Left forelimb (tissue), 1 donor: Measurements from ENCODE around the gene FRMD8.

Source experiments
- DNase-seq: peaks from one replicate; pipeline ENCODE4 v3.0.0-alpha.2; 2018; ENCODE audit warnings: low spot score

Gene FRMD8

GRCh38 chr11:65392899-65393298 is 6.5 kb downstream of the FRMD8 start:
- no peak for DNase-seq

DNA sequence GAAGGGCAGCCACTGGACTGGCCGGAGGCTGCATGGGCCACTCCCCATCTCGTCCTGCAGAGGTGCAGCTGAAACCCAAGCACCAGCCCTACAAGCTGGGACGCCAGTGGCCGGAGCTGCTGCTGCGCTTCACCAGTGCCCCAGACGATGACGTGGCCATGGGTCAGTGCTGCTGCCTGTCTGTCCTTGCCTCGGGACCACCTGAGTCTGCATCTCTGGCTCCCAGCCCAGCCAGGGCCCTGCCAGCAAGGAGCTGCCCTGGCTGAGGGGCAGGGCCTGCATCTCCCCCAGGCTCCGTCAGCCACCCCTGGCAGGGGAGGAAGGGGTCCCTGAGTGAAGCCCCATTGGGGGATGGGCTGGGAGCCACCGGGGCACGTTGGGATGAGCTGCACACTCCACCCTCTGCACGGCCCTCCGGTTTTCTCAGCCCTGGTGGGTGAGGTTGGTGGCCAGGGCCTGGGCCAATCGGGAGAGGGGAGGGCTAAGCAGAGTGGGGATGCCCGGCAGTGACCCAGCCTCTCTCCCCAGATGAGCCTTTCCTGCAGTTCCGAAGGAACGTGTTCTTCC is 7.2 kb downstream of the FRMD8 start:
- no peak for DNase-seq

- DNase-seq = no peak
Observed at GRCh38 chr11:65394125-65394536, 7.7 kb downstream of the FRMD8 start.

GRCh38 chr11:65395961-65396530 is 9.6 kb downstream of the FRMD8 start:
- DNase-seq = no peak

DNA sequence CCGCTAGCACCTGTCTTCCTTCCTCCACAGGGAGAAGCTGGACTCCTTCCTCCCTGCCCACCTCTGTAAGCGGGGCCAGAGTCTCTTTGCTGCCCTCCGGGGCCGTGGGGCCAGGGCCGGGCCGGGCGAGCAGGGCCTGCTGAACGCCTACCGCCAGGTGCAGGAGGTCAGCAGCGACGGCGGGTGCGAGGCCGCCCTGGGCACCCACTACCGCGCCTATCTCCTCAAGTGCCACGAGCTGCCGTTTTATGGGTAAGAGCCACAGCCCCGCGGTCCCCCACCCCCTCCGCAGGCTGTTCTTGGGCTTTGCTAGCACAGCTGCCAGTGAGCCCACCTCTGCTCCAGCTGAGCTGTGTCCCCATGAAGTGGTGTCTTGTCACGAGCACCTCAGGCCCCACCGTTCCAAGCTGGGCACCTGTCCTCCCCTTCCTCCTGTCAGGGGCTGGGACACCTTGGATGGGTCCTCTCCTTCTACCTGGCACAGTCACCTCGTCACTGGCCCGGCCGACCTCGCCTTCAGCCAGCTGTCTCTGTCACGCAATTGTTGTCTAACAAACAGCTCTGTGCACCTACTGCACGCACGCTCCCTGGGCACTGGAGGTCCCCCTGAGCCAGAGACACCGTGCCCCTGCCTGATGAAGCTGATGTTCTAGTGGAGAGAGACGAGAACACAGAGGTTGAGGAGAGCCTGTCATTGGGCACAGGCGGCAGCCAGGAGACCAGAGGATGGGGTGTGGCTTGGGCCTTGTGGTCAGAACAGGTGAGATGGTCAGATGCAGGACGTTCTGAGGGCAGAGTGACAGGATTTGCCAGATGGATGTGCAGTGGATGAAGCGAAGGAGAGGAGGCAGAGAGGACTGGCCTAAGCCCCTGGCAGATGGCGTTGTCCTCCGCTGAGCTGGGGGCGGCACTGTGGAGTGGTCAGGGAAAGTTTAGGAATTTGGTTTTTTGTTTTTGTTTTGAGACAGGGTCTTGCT is 10.6 kb downstream of the FRMD8 start:
- DNase-seq = no peak

DNA sequence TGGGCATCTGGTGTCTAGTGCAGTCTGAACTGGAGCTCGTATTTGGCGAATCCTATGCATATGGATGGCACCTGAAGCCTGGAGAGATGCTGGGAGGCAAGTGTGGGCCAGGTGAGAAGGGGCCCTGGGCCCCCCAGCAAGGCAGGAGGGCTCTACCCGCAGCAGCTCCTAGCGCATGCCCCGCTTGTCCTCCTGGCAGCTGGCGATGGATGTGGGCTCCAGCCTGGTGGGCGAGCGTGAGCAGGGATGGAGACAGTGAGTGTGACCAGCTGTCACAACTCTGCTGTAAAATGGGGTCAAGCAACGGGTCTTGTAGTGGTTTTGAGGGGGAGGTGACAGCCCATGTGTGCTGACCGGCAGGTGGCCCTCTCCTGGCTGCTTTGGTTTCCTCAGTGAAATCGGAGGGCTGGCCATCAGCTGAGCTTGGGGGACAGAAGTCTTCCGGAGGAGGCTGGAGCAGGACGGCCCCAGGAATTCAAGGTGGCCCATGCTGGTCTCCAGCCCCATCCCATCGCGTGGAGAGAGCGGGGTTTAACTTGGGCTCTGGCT is 12.0 kb downstream of the FRMD8 start:
- no peak for DNase-seq

GRCh38 chr11:65399249-65399648 is 12.8 kb downstream of the FRMD8 start:
- DNase-seq = no peak

DNA sequence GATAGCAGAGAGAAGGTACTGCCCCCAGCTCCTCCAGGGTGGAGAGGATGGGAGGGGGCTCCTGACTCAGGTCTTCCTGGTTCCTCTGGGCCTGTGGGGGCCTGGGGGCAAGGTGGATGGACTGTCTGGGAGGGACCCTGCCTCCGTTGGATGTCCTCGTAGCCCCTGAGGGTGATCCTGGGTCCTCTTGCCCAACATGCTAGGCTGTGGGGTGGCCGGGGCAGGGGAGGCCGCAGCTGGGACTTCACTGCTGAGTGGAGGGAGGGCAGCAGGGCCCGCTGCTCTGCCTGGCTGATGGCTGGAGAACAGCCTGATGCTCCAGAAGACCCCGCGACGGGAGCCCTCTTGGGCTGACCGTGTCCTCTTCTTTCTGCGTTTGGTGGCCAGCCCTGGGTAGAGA is 13.4 kb downstream of the FRMD8 start:
- DNase-seq = no peak

DNA sequence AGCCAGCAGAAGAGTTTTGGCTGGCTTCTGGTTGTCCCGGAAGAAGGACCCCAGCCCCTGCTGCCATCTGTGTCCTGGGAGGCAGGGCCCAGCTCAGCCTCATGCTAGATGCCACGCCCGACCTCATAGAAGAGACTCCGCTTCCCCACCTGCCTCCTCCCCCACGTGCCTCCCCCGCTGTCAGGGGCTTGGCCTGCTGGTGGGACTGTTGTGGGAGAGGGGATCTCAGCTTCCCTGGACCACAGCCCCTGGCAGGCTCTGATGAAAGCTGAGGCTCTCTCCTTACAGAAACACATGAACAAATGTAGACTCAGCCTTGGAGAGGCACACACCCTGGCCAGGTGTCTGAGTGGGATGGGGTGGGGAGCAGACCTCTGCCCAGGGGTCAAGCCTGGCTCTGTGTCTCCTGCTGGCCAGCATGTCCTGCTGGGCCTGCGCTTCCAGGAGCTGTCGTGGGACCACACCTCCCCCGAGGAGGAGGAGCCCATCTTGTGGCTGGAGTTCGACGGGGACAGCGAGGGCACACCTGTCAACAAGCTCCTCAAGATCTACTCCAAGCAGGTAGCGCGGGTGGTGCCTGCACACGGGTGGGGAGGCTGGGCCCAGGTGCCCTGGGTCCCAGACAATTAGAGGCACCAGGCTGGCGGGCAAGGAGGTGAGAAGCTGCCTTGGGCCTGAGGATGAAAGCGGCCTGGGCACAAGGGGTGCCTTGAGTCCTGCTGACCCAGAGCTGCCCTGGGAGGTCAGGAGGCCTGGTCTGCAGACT is 14.1 kb downstream of the FRMD8 start:
- DNase-seq = no peak

DNA sequence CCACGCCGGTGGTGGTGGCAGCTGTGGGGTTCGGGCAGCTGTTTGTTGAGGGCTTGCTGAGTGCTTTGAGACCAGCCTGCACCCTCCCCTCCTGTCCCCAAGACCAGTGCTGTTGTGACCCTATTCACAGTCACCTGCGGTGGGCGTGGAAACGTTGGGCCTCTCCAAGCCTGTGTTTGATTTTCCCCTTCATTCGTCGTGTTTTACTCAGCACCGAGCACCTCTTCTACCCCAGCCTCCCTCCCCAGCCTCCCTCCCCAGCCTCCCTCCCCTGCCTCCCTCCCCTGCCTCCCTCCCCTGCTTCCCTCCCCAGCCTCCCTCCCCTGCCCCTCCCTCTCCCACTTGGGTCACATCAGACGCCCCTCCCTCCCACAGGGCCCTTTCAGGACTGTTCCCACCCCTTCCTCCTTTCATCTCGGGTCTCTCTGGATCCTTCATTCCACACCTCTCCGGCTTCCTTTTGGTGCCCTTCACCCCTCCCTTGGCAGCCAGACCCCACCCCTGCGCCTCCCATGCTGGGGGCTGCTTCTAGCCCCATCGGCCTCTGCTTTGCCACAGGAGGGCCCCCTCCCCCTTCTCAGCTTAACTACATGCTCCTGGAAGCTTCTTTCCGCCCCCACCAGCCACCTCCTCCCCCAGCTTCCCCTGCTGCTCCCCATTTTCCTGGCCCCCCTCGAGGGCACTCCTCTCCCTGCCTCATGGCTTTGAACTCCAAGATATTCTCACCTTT is 14.8 kb downstream of the FRMD8 start:
- no peak for DNase-seq

GRCh38 chr11:65401803-65402248 is 15.4 kb downstream of the FRMD8 start:
- DNase-seq = no peak

DNA sequence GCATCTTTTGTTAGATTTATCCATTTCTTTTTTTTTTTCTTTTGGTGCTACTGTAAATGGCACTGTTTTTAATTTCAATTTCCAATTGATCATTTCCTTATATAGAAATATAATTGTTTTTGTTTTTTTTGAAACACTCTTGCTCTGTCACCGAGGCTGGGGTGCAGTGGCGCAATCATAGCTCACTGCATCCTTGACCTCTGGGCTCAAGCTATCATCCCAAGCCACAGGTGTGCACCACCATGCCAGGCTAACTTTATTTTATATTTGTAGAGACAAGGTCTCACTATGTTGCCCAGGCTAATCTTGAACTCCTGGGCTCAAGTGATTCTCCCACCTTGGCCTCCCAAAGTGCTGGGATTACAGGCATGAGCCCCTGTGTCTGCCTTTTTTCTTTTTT is 16.4 kb downstream of the FRMD8 start:
- DNase-seq = no peak

GRCh38 chr11:65403607-65404121 is 17.2 kb downstream of the FRMD8 start:
- DNase-seq = no peak

GRCh38 chr11:65404210-65404609 is 17.8 kb downstream of the FRMD8 start:
- DNase-seq = no peak

GRCh38 chr11:65404638-65405339 is 18.4 kb downstream of the FRMD8 start:
- no peak for DNase-seq

DNA sequence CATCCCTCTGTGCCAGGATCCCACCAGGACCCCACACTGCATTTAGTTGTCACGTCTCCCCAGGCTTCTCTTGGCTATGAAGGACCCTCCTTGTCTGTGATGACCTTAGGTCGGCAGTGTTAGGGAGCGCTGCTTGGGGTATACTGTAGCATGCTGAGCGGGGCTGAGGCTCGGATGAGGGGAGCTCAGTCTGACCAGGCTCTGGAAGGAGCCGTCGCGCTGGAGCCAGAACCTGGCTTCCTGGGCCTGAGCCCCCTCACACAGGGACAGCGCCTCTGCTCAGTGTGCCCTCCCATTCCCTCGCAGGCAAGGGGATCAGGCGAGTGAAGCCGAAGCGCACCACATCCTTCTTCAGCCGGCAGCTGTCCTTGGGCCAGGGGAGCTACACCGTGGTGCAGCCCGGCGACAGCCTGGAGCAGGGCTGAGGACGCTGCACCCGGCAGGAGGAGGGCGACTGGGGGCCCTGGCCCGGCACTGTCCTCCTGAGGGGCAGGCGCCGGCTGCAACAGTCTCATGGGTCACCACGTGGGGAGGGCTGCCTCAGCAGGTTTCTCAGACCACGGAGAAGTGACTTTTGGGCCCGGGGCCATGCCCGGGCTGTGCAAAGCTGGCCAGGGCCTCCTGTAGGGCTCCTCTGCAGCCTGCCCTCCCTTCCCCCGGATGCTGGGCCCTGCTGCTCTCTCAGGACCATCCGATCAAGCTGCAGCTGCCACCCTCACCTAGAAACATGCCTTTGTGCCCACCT is 24.7 kb downstream of the FRMD8 start:
- DNase-seq = no peak

GRCh38 chr11:65411681-65412070 is 25.2 kb downstream of the FRMD8 start:
- no peak for DNase-seq

DNA sequence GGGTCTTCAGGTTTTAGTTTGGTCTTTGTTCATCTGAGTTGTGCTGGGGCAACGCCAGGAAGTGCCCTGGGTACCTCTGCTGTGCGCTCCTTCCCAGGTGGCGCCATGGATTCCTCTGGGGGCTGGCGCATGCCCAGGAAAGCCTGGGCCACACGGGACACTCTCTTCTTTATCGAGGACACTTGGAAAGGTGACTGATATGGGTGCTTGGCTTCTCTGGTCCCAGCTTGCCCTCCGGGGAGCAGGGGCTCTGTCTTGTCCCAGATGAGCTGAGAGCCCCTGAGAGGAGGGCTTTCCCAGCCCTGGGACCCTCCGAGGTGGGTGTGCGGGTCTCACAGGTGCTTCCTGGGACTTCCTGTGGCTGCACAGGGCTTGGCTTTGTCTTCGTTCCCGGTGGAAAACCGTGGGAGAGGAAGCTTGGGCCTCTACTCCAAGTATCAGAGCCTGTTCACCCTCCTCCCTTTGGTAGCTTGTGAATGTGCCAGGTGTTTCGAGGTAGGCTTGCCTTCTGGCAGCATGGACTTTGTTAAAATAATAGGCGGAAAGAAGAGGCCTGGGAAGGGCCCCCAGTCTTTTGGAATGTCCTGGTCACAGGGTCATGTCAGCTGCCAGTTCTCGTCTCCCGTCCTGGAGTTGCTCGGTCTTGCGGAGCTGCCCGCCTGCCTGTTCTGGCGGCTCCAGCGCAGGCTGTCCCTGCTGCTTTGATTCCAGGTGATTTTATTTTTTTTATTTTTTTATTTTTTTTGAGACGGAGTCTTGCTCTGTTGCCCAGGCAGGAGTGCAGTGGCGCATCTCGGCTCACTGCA is 26.0 kb downstream of the FRMD8 start:
- DNase-seq = no peak
